ENCODE measurements around the gene KCNIP2. TPM values are rescaled to one million over a fixed set of nuclear protein-coding genes. Genes with fewer than 3 reads are reported as not detected.
A peak's percentile ranks its signal among the peaks of the same experiment; 100 is the strongest.

The KCNIP2 gene
- total and polyA plus RNA-seq, 2 of the 13 experiments (the other 11 are each of a cell fraction or from before 2014, with no cell fraction given): 0.42 to 0.70 TPM

DNA sequence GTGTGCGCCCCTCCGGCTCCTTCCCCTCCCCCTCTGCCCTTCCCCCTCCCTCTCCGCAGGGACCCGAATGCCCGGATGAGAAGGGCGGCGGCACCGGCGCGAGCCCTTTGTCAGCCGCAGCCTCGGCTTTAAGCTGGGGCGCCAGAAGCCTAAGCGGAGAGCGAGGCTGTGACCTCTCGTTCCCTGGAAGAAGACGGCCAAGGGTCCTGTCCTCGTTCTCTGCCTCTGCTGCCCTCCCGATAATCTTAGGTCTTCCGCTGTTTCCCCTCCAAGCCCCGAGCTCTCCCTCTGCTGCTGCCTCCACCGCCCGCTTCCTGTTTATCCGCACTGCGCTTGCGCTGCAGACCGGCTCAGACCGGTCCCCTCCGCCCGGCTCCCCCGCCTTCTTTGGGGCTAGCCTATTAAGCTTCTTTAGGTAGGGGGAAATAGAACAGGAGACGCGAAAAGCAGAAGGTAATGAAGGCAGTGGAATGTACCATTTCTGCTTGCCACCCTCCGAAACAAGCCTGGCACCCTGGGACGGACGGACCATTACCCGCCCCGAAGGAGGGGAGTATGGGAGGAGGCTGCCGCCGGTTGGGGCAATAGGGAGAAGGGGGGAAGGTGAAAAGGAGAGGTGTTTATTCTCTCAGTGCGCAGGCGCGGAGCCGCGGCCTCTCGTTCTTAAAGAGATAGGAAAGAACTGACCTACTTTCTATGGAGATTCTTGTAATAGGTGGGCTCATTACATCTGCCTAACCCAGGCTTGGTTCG is 25.3 kb downstream of the KCNIP2 start, which contains the start of gene OGA (continued):
- TF ChIP-seq, protein P1, sequence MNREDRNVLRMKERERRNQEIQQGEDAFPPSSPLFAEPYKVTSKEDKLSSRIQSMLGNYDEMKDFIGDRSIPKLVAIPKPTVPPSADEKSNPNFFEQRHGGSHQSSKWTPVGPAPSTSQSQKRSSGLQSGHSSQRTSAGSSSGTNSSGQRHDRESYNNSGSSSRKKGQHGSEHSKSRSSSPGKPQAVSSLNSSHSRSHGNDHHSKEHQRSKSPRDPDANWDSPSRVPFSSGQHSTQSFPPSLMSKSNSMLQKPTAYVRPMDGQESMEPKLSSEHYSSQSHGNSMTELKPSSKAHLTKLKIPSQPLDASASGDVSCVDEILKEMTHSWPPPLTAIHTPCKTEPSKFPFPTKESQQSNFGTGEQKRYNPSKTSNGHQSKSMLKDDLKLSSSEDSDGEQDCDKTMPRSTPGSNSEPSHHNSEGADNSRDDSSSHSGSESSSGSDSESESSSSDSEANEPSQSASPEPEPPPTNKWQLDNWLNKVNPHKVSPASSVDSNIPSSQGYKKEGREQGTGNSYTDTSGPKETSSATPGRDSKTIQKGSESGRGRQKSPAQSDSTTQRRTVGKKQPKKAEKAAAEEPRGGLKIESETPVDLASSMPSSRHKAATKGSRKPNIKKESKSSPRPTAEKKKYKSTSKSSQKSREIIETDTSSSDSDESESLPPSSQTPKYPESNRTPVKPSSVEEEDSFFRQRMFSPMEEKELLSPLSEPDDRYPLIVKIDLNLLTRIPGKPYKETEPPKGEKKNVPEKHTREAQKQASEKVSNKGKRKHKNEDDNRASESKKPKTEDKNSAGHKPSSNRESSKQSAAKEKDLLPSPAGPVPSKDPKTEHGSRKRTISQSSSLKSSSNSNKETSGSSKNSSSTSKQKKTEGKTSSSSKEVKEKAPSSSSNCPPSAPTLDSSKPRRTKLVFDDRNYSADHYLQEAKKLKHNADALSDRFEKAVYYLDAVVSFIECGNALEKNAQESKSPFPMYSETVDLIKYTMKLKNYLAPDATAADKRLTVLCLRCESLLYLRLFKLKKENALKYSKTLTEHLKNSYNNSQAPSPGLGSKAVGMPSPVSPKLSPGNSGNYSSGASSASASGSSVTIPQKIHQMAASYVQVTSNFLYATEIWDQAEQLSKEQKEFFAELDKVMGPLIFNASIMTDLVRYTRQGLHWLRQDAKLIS (CRISPR knock-in tag; IDR thresholded peaks at IDR 0.05): no peak; the same call in 1 of the 2 replicates
- TF ChIP-seq, protein P2, sequence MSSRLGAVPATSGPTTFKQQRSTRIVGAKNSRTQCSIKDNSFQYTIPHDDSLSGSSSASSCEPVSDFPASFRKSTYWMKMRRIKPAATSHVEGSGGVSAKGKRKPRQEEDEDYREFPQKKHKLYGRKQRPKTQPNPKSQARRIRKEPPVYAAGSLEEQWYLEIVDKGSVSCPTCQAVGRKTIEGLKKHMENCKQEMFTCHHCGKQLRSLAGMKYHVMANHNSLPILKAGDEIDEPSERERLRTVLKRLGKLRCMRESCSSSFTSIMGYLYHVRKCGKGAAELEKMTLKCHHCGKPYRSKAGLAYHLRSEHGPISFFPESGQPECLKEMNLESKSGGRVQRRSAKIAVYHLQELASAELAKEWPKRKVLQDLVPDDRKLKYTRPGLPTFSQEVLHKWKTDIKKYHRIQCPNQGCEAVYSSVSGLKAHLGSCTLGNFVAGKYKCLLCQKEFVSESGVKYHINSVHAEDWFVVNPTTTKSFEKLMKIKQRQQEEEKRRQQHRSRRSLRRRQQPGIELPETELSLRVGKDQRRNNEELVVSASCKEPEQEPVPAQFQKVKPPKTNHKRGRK (CRISPR knock-in tag; IDR thresholded peaks at IDR 0.05): no peak
- TF ChIP-seq PTBP1 (IDR thresholded peaks at IDR 0.05; ENCODE audit: low read depth, low read length, poor library complexity, severe bottlenecking) (no peak), PHF5A (CRISPR knock-in tag; IDR thresholded peaks at IDR 0.05; ENCODE audit: low read depth, unreplicated experiment) (peak; percentile 80), ZNF121 (CRISPR knock-in tag; IDR thresholded peaks at IDR 0.05) (no peak), MED1 (CRISPR knock-in tag; IDR thresholded peaks at IDR 0.05) (peak; percentile 79), MIER2 (CRISPR knock-in tag; IDR thresholded peaks at IDR 0.05) (no peak; the same call in 1 of the 2 replicates), ZNF362 (CRISPR knock-in tag; IDR thresholded peaks at IDR 0.05; ENCODE audit: borderline replicate concordance) (no peak), SP140L (CRISPR knock-in tag; IDR thresholded peaks at IDR 0.05; ENCODE audit: borderline replicate concordance) (no peak), ZNF232 (CRISPR knock-in tag; IDR thresholded peaks at IDR 0.05; ENCODE audit: borderline replicate concordance) (peak; percentile 66; the same call in 1 of the 2 replicates), ARID2 (CRISPR knock-in tag; IDR thresholded peaks at IDR 0.05; ENCODE audit: borderline replicate concordance) (no peak), ZNF883 (CRISPR knock-in tag; IDR thresholded peaks at IDR 0.05; ENCODE audit: not compliant biosample characterization) (no peak), SOX13 (IDR thresholded peaks at IDR 0.05) (no peak; the same call in 1 of the 2 replicates), SOX13 (CRISPR knock-in tag; conservative IDR thresholded peaks at IDR 0.05 in 1 of 2, IDR thresholded peaks at IDR 0.05 in 1 of 2) (0 out of 4 replicates have a peak, but pooled peaks of 1 of the 2 experiments have one; percentile 3), MTA1 (CRISPR knock-in tag; IDR thresholded peaks at IDR 0.05; ENCODE audit: borderline replicate concordance) (no peak), FOXM1 (CRISPR knock-in tag; IDR thresholded peaks at IDR 0.05) (no peak), ZNF354B (CRISPR knock-in tag; IDR thresholded peaks at IDR 0.05) (no peak)
- TF ChIP-seq, protein P3, sequence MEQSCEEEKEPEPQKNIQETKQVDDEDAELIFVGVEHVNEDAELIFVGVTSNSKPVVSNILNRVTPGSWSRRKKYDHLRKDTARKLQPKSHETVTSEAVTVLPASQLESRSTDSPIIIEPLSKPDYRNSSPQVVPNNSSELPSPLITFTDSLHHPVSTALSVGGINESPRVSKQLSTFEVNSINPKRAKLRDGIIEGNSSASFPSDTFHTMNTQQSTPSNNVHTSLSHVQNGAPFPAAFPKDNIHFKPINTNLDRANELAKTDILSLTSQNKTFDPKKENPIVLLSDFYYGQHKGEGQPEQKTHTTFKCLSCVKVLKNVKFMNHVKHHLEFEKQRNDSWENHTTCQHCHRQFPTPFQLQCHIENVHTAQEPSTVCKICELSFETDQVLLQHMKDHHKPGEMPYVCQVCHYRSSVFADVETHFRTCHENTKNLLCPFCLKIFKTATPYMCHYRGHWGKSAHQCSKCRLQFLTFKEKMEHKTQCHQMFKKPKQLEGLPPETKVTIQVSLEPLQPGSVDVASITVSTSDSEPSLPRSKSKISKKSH (CRISPR knock-in tag; IDR thresholded peaks at IDR 0.05; ENCODE audit: borderline replicate concordance): no peak
